Fibroblast of the aortic adventitia (primary cell): ENCODE results near the gene CAMK1D. TPM values are rescaled to one million over a fixed set of nuclear protein-coding genes. Genes with fewer than 3 reads are reported as not detected.

Experiments used
- DNase-seq: peaks from one replicate; pipeline ENCODE4 v3.0.0-alpha.2; 2010; ENCODE audit warnings: low read depth
- H3K4me3 ChIP-seq: 2 replicates; pipeline ENCODE4 v1.5.1; 2011; ENCODE audit warnings: low read depth, mild to moderate bottlenecking, control low read depth, low read length, moderate library complexity
- total RNA-seq: library from RNA; depleted of rRNA; stranded (reverse); fragments of >200 nt; gene quantifications from 2 replicates; pipeline ENCODE4 v1.2.3, GENCODE V29; 2012; ENCODE audit warnings: low replicate concordance
- TF ChIP-seq, protein P1 (sequence below): IDR thresholded peaks from 2 replicates; pipeline ENCODE4 v1.5.1; 2011; ENCODE audit warnings: mild to moderate bottlenecking, low read length, control low read depth, inconsistent platforms; ENCODE audit not compliant: insufficient read depth

CAMK1D gene
- total RNA-seq, 1 donor, result 9.8 TPM

GRCh38 chr10:12844811-12845483 lies 495.6 kb downstream of the CAMK1D start:
- H3K4me3 ChIP-seq, result peak overlapping the region; percentile 3
- TF ChIP-seq, protein P1, sequence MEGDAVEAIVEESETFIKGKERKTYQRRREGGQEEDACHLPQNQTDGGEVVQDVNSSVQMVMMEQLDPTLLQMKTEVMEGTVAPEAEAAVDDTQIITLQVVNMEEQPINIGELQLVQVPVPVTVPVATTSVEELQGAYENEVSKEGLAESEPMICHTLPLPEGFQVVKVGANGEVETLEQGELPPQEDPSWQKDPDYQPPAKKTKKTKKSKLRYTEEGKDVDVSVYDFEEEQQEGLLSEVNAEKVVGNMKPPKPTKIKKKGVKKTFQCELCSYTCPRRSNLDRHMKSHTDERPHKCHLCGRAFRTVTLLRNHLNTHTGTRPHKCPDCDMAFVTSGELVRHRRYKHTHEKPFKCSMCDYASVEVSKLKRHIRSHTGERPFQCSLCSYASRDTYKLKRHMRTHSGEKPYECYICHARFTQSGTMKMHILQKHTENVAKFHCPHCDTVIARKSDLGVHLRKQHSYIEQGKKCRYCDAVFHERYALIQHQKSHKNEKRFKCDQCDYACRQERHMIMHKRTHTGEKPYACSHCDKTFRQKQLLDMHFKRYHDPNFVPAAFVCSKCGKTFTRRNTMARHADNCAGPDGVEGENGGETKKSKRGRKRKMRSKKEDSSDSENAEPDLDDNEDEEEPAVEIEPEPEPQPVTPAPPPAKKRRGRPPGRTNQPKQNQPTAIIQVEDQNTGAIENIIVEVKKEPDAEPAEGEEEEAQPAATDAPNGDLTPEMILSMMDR, result no peak

GRCh38 chr10:12846718-12847117 lies 497.4 kb downstream of the CAMK1D start:
- peak; percentile 85 for DNase-seq
- H3K4me3 ChIP-seq, result no peak overlapping the region
- TF ChIP-seq, protein P1, result peak; percentile 15

More at GRCh38 chr10:12844811-12845483, 495.6 kb downstream of the CAMK1D start:
- peak; percentile 94 for DNase-seq

DNA sequence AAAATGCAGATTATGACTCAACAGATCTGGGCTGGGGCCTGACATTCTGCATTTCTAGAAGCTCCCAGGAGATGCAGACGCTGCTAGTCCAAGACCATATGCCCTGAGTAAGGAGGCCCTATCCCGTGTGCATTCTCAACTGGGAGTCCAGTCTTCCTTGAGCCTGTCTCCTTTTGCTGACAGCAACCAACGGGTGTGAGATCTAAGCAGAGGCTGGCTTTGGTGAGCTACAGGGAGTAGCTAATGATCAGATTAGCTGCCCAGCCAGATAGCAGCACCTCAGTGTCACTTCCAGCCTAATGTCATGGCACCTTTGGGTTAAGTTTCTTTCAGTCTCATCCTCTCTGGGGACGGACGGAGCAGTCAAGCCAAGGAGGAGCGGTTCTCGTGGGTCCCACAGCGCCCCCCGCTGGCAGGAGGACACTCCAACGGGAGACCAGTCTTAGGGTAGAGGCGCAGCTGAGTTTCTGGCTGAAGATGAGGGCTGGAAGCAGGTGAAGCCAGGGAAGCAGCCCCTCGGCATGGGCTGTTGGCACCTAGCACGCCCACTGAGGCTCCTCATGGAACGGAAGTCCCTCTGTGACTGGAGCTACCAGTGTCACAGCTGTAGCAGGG lies 498.1 kb downstream of the CAMK1D start:
- TF ChIP-seq, protein P1, result peak; percentile 17
- no peak overlapping the region for H3K4me3 ChIP-seq
- no peak for DNase-seq

DNA sequence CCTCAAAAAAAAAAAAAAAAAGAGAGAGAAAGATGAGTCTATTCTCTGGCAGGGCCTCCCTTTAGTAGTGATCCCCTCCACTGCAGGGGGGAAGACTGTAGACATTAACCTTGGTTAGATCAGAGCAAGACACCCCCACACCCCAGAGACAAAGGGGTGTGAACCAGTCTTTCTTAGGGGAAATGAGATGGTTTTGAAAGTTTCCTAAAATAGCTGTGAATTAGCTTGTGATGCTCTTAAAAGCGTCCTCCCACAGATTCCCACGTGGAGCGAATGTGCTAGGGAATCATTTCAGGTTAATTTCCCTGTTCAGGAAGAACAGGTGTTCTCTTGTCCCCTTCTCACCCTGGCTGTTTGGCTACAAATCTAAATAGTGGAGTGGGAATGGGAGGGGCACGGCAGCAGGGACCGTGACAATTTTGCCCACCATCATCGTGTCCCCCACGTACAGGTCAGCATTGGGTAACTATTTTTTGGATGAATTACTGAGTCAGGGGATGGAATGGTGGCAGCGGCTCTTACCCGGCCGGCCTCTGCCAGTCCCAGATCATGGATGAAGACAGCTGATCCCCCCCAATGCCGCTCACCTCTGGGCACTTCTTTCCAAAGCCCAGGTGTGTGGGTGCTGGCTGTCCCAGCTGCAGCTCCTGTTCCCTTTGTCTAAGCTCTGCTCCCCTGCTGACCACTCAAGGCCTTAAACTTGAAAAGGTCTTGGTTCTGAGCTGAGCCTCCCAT lies 499.3 kb downstream of the CAMK1D start:
- TF ChIP-seq, protein P1, result no peak
- no peak overlapping the region for H3K4me3 ChIP-seq
- no peak for DNase-seq

DNA sequence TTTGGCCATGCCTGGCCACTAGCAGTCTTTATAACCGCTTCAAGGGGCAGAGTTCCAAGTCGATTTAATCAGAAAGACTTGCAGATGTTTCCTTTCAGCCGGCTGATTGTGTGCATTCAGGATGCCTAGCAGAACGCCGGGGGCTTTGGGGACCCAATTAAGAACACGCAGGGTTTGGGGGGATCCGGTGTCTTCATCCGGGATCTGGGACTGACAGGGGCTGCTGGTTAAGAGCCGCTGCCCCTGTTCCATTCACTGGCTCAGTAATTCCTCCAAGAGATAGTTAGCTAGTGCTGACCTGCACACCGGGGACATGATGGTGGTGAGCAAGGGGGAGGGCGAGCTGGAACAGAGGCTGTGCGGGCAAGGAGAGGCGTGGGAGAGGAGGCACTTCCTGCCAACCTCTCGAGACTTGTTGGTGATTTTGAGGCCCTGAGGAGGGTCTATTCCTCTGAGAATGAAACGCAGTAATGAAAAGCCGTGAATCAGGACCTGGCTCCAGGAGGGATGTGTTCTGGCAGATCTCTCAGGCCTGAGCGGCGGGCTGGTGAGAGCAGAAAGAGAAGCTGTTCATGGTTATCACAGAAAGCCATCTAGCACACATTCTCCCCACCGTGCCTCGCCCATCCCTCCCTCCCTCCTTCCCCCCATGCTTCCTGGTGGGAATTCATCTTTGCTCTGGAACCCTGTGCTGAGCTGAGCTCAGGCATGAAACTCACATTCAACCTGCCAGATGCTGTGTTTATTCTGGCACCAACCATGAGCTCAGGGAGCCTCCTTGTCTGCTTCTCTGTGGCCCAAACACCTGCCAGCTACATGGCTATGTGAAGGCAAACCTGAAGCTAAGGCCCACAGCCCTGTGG lies 500.2 kb downstream of the CAMK1D start:
- TF ChIP-seq, protein P1, result no peak
- H3K4me3 ChIP-seq, result no peak overlapping the region
- DNase-seq, result peak; percentile 36

DNA sequence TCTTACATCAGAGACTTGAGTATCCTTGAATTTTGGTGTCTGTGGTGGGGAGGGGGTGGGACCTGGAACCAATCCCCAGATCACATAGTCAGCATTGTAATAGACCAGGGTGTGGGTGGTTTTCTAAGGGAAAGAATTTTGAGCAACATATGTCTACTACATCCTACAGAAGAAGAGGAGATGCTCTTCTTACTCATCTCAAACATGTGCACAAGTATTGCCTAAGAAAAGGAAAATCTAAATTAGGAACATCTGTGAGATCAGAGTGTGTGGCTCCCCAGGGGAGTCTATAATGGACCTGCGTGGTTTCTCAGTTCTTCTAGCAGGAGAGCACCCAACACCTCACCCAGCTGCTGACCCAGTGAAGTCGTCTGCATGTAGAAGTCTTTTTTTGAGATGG lies 503.3 kb downstream of the CAMK1D start:
- DNase-seq, result peak; percentile 14
- TF ChIP-seq, protein P1, result no peak
- no peak overlapping the region for H3K4me3 ChIP-seq
